H9 (cell line): ENCODE data around the gene RSPRY1. TPM values are rescaled to one million over a fixed set of nuclear protein-coding genes. Genes with fewer than 3 reads are reported as not detected.

Source experiments
- DNase-seq: peaks from one replicate; pipeline ENCODE4 v3.0.0-alpha.2; 2017
- H2AFZ ChIP-seq: one replicate; pipeline ENCODE4 v1.6.1; 2013; ENCODE audit warnings: mild to moderate bottlenecking, low read length, control low read depth, moderate library complexity
- H2AK5ac ChIP-seq: 2 replicates; pipeline ENCODE4 v1.6.1; 2013; ENCODE audit warnings: low read length, control low read depth, mixed read lengths; ENCODE audit not compliant: insufficient read length
- H2BK120ac ChIP-seq: one replicate; pipeline ENCODE4 v1.6.1; 2013; ENCODE audit warnings: low read depth, mild to moderate bottlenecking, low read length, control low read depth, inconsistent platforms; ENCODE audit not compliant: poor library complexity, severe bottlenecking
- H2BK12ac ChIP-seq: 2 replicates; pipeline ENCODE4 v1.6.1; 2013; ENCODE audit warnings: low read length, control low read depth, mixed read lengths, low read depth; ENCODE audit not compliant: insufficient read length
- H2BK15ac ChIP-seq: 2 replicates; pipeline ENCODE4 v1.6.1; 2013; ENCODE audit warnings: low read depth, low read length, control low read depth
- H2BK20ac ChIP-seq: one replicate; pipeline ENCODE4 v1.6.1; 2013; ENCODE audit warnings: low read depth, mild to moderate bottlenecking, low read length, control low read depth, inconsistent platforms; ENCODE audit not compliant: poor library complexity, severe bottlenecking
- H2BK5ac ChIP-seq: 2 replicates; pipeline ENCODE4 v1.6.1; 2013; ENCODE audit warnings: low read length, control low read depth, mixed read lengths; ENCODE audit not compliant: insufficient read length
- H3K14ac ChIP-seq: 2 replicates; pipeline ENCODE4 v1.6.1; 2013; ENCODE audit warnings: low read length, control low read depth; ENCODE audit not compliant: insufficient read depth
- H3K18ac ChIP-seq: 2 replicates; pipeline ENCODE4 v1.6.1; 2013; ENCODE audit warnings: low read depth, mild to moderate bottlenecking, mixed read lengths, low read length, control low read depth; ENCODE audit not compliant: insufficient read length
- H3K23ac ChIP-seq: 2 replicates; pipeline ENCODE4 v1.6.1; 2013; ENCODE audit warnings: low read length, control low read depth, mixed read lengths, low read depth; ENCODE audit not compliant: insufficient read length
- H3K23me2 ChIP-seq: 2 replicates; pipeline ENCODE4 v1.6.1; 2013; ENCODE audit warnings: low read depth, mild to moderate bottlenecking, mixed read lengths, low read length, control low read depth; ENCODE audit not compliant: insufficient read length, poor library complexity, severe bottlenecking
- H3K27ac ChIP-seq: 2 replicates; pipeline ENCODE4 v1.5.1; 2013; ENCODE audit warnings: low read length, control low read depth, mixed read lengths, low read depth; ENCODE audit not compliant: insufficient read length
- H3K27me3 ChIP-seq: 2 replicates; pipeline ENCODE4 v1.6.1; 2013; ENCODE audit warnings: low read length, control low read depth, inconsistent platforms; ENCODE audit not compliant: insufficient read depth
- H3K4ac ChIP-seq: 2 replicates; pipeline ENCODE4 v1.6.1; 2013; ENCODE audit warnings: low read depth, mild to moderate bottlenecking, control low read depth, inconsistent platforms, low read length, moderate library complexity
- H3K4me1 ChIP-seq: 2 replicates; pipeline ENCODE4 v1.6.1; 2013; ENCODE audit warnings: low read length, control low read depth, inconsistent platforms; ENCODE audit not compliant: insufficient read depth
- H3K4me2 ChIP-seq: 2 replicates; pipeline ENCODE4 v1.6.1; 2013; ENCODE audit warnings: low read length, control low read depth, mixed read lengths; ENCODE audit not compliant: insufficient read length, insufficient read depth
- H3K56ac ChIP-seq: 2 replicates; pipeline ENCODE4 v1.6.1; 2013; ENCODE audit warnings: low read depth, mild to moderate bottlenecking, mixed read lengths, low read length, control low read depth; ENCODE audit not compliant: insufficient read length
- H3K79me1 ChIP-seq: 2 replicates; pipeline ENCODE4 v1.6.1; 2013; ENCODE audit warnings: low read depth, mild to moderate bottlenecking, moderate library complexity, low read length, control low read depth, inconsistent platforms; ENCODE audit not compliant: insufficient read depth, poor library complexity, severe bottlenecking
- H3K79me2 ChIP-seq: 2 replicates; pipeline ENCODE4 v1.6.1; 2013; ENCODE audit warnings: low read length, control low read depth, inconsistent platforms; ENCODE audit not compliant: insufficient read depth
- H3K9ac ChIP-seq: 2 replicates; pipeline ENCODE4 v1.6.1; 2013; ENCODE audit warnings: low read length, control low read depth, mixed read lengths; ENCODE audit not compliant: insufficient read length; ENCODE audit errors: extremely low read depth
- H3K9me3 ChIP-seq: one replicate; pipeline ENCODE4 v1.6.1; 2013; ENCODE audit warnings: low read depth, low read length, inconsistent platforms; ENCODE audit not compliant: control insufficient read depth
- H3T11ph ChIP-seq: one replicate; pipeline ENCODE4 v1.6.1; 2013; ENCODE audit warnings: mild to moderate bottlenecking, low read length, control low read depth, inconsistent platforms
- H4K20me1 ChIP-seq: one replicate; pipeline ENCODE4 v1.6.1; 2013; ENCODE audit not compliant: control insufficient read depth, insufficient read length, insufficient read depth
- H4K5ac ChIP-seq: 2 replicates; pipeline ENCODE4 v1.6.1; 2013; ENCODE audit warnings: low read depth, mild to moderate bottlenecking, mixed read lengths, low read length, control low read depth; ENCODE audit not compliant: insufficient read length
- H4K8ac ChIP-seq: replicated peaks from 2 replicates; pipeline ENCODE4 v1.6.1; 2013; ENCODE audit warnings: low read length, control low read depth, mixed read lengths, low read depth; ENCODE audit not compliant: insufficient read length
- H4K91ac ChIP-seq: 2 replicates; pipeline ENCODE4 v1.6.1; 2013; ENCODE audit warnings: low read depth, mild to moderate bottlenecking, moderate library complexity, mixed read lengths, low read length, control low read depth; ENCODE audit not compliant: insufficient read length
- H3K27ac Mint-ChIP-seq, 3 experiments: 2 replicates in 2 of 3; 3 replicates in 1 of 3; pipeline ENCODE4 v1.8.0; 2020 to 2021; ENCODE audit warnings: mixed read lengths in 3 of 3, mild to moderate bottlenecking in 1 of 3, moderate library complexity in 1 of 3
- H3K27me3 Mint-ChIP-seq: 2 replicates; pipeline ENCODE4 v1.8.0; 2021; ENCODE audit warnings: low read depth, mild to moderate bottlenecking, moderate library complexity, mixed read lengths
- H3K36me3 Mint-ChIP-seq, 3 experiments: 2 replicates in 2 of 3; 3 replicates in 1 of 3; pipeline ENCODE4 v1.8.0; 2020 to 2021; ENCODE audit warnings: low read depth in 3 of 3, mixed read lengths in 3 of 3; ENCODE audit not compliant: insufficient read depth in 1 of 3
- H3K4me1 Mint-ChIP-seq, 2 experiments: 2 replicates each; pipeline ENCODE4 v1.8.0; 2020; ENCODE audit warnings: mixed read lengths in 2 of 2
- H3K4me3 Mint-ChIP-seq, 2 experiments: 2 replicates in 1 of 2; 3 replicates in 1 of 2; pipeline ENCODE4 v1.8.0; 2020 to 2021; ENCODE audit warnings: mild to moderate bottlenecking in 2 of 2, mixed read lengths in 2 of 2, moderate library complexity in 1 of 2
- H3K9me3 Mint-ChIP-seq, 2 experiments: 2 replicates in 1 of 2; 3 replicates in 1 of 2; pipeline ENCODE4 v1.8.0; 2020; ENCODE audit warnings: mild to moderate bottlenecking in 2 of 2, mixed read lengths in 2 of 2, moderate library complexity in 1 of 2
- CTCF ChIP-seq: fragments of 200-600 bp; sonication (generic); conservative IDR thresholded peaks from 3 replicates; pipeline ENCODE4 v1.8.0; 2021; ENCODE audit warnings: antibody characterized with exemption, mild to moderate bottlenecking
- WGBS: extraction: QIAGEN DNeasy Blood & Tissue Kit; methylation state at CpG from one replicate; pipeline ENCODE4 v1.1.7; 2013; ENCODE audit warnings: missing lambda C conversion rate, low lambda C conversion rate, mixed read lengths; ENCODE audit not compliant: insufficient read length; ENCODE audit errors: extremely low coverage; 5-methylcytosine and 5-hydroxymethylcytosine counted together
- total RNA-seq: library from RNA; stranded (reverse); gene quantifications from 2 replicates; pipeline ENCODE4 v1.2.1, GENCODE V29; 2021

RSPRY1 gene
- total RNA-seq, 1 experiment from 2014 or later, result 36.1 TPM

DNA sequence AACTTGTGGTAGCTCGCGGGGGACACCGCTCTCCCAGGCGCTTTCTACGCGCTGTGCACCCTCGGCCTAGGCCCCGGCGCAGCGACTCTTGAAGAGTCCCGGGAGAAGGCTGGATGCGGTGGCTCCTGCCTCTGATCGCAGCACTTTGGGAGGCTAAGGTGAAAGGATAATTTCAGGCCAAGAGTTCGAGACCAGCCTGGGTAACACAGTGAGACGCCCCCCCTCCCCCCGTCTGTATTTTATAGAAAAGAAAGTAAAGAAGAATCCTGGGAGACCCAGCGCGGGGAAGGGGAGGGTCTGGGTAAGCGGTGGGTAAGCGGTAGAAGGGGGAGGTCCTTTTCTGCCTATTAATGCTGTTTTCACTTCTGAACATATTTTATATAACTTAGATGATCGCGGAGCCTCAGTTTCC lies 98.8 kb downstream of the RSPRY1 start:
- peaks cover 5% of the 10 kb centered on the region for H3K23me2 ChIP-seq
- no peak overlapping the region for H3K18ac ChIP-seq
- peaks cover 57% of the 10 kb centered on the region for H3K27me3 Mint-ChIP-seq
- H3K4me1 Mint-ChIP-seq, result peaks cover 11 to 23% of the 10 kb centered on the region in 2 experiments
- H3K27ac Mint-ChIP-seq, result peak overlapping the region in 1 of 3 experiments; percentile 65; a peak in 1 of 7 replicates
- WGBS, result no CpG with 5 or more reads among the region's 22 CpGs
- no peak overlapping the region for H3K27ac ChIP-seq
- no peak overlapping the region for H3T11ph ChIP-seq
- no peak overlapping the region for H4K5ac ChIP-seq
- H3K79me2 ChIP-seq, result no peaks in the 10 kb centered on the region
- no peak overlapping the region for H2BK5ac ChIP-seq
- H3K4me2 ChIP-seq, result peak overlapping the region; percentile 61
- H4K8ac ChIP-seq, result no peak overlapping the region
- no peak for TF ChIP-seq CTCF
- no peaks in the 10 kb centered on the region for H3K4me1 ChIP-seq
- no peaks in the 10 kb centered on the region for H3K36me3 Mint-ChIP-seq
- H4K91ac ChIP-seq, result no peak overlapping the region
- H2BK15ac ChIP-seq, result no peak overlapping the region
- H3K9me3 Mint-ChIP-seq, result 0 out of 5 replicates have a peak, but pooled peaks cover 0 to 2% of the 10 kb centered on the region in 2 experiments
- peak; percentile 55 for DNase-seq
- no peak overlapping the region for H3K56ac ChIP-seq
- peaks cover 15% of the 10 kb centered on the region; the same call in 1 of the 2 replicates for H3K27me3 ChIP-seq
- H3K79me1 ChIP-seq, result no peaks in the 10 kb centered on the region
- no peak overlapping the region for H2AFZ ChIP-seq
- H3K23ac ChIP-seq, result no peak overlapping the region
- H3K14ac ChIP-seq, result 0 out of 2 replicates have a peak overlapping the region, but pooled peaks have one; percentile 57
- H3K9ac ChIP-seq, result peak overlapping the region; percentile 2
- H2BK12ac ChIP-seq, result no peak overlapping the region
- no peaks in the 10 kb centered on the region for H4K20me1 ChIP-seq
- H2BK20ac ChIP-seq, result no peak overlapping the region
- peak overlapping the region; percentile 73 to 90 for H3K4me3 Mint-ChIP-seq
- no peaks in the 10 kb centered on the region for H3K9me3 ChIP-seq
- H3K4ac ChIP-seq, result no peak overlapping the region
- no peak overlapping the region for H2AK5ac ChIP-seq
- H2BK120ac ChIP-seq, result no peak overlapping the region
